Neural crest cell (in vitro differentiated cells): Measurements from ENCODE around the gene LRRC4B. TPM values are rescaled to one million over a fixed set of nuclear protein-coding genes. Genes with fewer than 3 reads are reported as not detected.

ENCODE experiments used
- DNase-seq: peaks from one replicate; pipeline ENCODE4 v3.0.0; 2021; ENCODE audit warnings: low read depth, mixed read lengths, low spot score
- H3K27ac Mint-ChIP-seq: one replicate; pipeline ENCODE4 v1.8.0; 2021; ENCODE audit warnings: mild to moderate bottlenecking, mixed read lengths; ENCODE audit not compliant: unreplicated experiment
- H3K27me3 Mint-ChIP-seq: 2 replicates; pipeline ENCODE4 v1.8.0; 2021; ENCODE audit warnings: low read depth, mild to moderate bottlenecking, mixed read lengths
- H3K36me3 Mint-ChIP-seq: 2 replicates; pipeline ENCODE4 v1.8.0; 2021; ENCODE audit warnings: low read depth, mild to moderate bottlenecking, mixed read lengths
- H3K4me1 Mint-ChIP-seq: 2 replicates; pipeline ENCODE4 v1.8.0; 2021; ENCODE audit warnings: mixed read lengths
- H3K4me3 Mint-ChIP-seq: one replicate; pipeline ENCODE4 v1.8.0; 2021; ENCODE audit warnings: mild to moderate bottlenecking, mixed read lengths
- H3K9me3 Mint-ChIP-seq: 2 replicates; pipeline ENCODE4 v1.8.0; 2021; ENCODE audit warnings: mixed read lengths
- total RNA-seq: library from RNA; stranded (reverse); gene quantifications from 2 replicates; pipeline ENCODE4 v1.2.1, GENCODE V29; 2021
- TF ChIP-seq, protein P1 (sequence below): fragments of 200-600 bp; sonication (generic); conservative IDR thresholded peaks from 2 replicates; pipeline ENCODE4 v1.5.0; 2021; ENCODE audit warnings: antibody characterized with exemption, mild to moderate bottlenecking

LRRC4B gene
- total RNA-seq, 1 donor from 2014 or later = 50.2 TPM

DNA sequence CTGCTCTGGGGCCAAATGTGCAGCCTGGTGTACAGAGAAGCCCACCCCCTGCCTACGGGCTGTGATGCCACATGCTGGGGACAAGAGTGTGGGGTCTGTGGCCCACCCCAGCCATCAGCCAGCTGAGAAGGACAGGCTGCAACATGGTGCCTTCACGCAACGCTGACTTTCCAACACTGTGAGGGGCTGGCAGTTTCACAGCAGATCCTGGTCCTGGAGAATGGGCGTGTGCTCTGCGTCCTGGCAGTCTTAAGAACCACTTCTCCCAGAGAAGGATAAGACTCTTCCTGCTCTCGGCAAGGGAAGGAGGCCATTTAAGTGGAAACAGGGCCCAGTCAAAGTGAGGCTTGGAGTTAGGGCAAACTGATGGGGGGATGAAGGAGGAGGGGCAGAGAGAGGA, 4.6 kb downstream of the LRRC4B start:
- Mint-ChIP-seq H3K27ac (no peak overlapping the region), H3K4me1 (peaks cover 42% of the 10 kb centered on the region), H3K27me3 (peaks cover 14% of the 10 kb centered on the region), H3K4me3 (peak overlapping the region; percentile 47), H3K9me3 (no peaks in the 10 kb centered on the region), H3K36me3 (no peaks in the 10 kb centered on the region)
- TF ChIP-seq, protein P1, sequence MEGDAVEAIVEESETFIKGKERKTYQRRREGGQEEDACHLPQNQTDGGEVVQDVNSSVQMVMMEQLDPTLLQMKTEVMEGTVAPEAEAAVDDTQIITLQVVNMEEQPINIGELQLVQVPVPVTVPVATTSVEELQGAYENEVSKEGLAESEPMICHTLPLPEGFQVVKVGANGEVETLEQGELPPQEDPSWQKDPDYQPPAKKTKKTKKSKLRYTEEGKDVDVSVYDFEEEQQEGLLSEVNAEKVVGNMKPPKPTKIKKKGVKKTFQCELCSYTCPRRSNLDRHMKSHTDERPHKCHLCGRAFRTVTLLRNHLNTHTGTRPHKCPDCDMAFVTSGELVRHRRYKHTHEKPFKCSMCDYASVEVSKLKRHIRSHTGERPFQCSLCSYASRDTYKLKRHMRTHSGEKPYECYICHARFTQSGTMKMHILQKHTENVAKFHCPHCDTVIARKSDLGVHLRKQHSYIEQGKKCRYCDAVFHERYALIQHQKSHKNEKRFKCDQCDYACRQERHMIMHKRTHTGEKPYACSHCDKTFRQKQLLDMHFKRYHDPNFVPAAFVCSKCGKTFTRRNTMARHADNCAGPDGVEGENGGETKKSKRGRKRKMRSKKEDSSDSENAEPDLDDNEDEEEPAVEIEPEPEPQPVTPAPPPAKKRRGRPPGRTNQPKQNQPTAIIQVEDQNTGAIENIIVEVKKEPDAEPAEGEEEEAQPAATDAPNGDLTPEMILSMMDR = no peak
- DNase-seq = no peak

DNA sequence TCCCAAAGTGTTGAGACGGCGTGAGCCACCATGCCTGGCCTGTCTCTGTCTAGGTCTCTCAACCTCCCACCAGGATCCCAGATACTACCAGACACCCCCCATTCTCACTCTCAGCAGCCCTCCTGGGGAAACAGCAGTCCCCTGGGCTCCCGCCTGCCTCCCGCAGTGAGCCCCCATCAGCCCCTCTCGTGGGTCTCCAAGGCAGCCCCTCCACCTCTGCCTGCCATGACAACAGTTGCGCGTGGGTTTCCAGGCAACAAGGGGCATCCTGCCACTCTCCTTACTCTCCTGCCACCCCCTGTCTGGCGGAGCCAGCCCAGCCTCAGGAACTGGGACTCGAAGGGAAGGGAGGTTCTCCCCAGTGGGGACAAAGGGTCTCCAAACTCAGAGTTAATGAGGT, 5.2 kb downstream of the LRRC4B start:
- Mint-ChIP-seq H3K27ac (no peak overlapping the region), H3K4me3 (peak overlapping the region; percentile 9), H3K4me1 (peaks cover 42% of the 10 kb centered on the region), H3K36me3 (no peaks in the 10 kb centered on the region), H3K27me3 (peaks cover 14% of the 10 kb centered on the region), H3K9me3 (no peaks in the 10 kb centered on the region)
- no peak for DNase-seq
- TF ChIP-seq, protein P1 = no peak

DNA sequence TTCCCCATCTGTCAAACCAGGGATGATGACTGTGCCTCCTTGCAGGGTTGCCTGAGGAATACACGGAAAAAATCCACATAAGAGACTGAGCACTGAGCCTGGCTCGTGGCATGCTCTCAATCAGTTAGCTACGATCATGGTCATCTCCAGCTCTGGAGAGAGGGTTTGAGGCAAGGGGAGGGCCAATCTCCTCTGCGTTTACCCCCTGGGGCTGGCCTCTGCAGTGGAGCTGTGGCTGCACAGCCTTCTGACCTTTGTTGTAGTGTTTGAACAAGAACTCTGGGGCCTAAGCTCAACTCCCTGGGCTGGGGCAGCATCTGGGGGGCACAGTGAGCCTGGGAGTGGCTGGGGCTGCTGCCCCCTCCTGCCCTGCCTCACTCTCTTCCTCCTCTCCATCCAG, 5.9 kb downstream of the LRRC4B start:
- H3K36me3 Mint-ChIP-seq = no peaks in the 10 kb centered on the region
- H3K4me3 Mint-ChIP-seq = peak overlapping the region; percentile 9
- no peak for DNase-seq
- peaks cover 14% of the 10 kb centered on the region for H3K27me3 Mint-ChIP-seq
- H3K9me3 Mint-ChIP-seq = no peaks in the 10 kb centered on the region
- H3K27ac Mint-ChIP-seq = no peak overlapping the region
- H3K4me1 Mint-ChIP-seq = peaks cover 45% of the 10 kb centered on the region
- TF ChIP-seq, protein P1 = no peak

DNA sequence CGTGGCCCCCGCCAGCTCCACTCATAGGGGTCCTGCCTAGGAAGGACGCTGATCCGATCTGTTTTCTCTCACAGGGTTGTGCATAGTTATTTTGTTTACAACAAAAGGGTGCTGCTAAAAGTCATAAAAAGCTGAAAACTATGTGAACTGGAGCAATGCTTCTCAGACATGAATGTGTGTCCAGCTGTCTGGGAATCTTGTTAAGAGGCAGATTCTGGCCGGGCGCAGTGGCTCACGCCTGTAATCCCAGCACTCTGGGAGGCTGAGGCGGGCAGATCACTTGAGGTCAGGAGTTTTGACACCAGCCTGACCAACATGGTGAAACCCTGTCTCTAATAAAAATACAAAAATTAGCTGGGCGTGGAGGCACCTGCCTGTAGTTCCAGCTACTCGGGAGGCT, 8.6 kb downstream of the LRRC4B start:
- Mint-ChIP-seq H3K27me3 (peaks cover 3% of the 10 kb centered on the region), H3K4me3 (no peak overlapping the region)
- TF ChIP-seq, protein P1 = no peak

DNA sequence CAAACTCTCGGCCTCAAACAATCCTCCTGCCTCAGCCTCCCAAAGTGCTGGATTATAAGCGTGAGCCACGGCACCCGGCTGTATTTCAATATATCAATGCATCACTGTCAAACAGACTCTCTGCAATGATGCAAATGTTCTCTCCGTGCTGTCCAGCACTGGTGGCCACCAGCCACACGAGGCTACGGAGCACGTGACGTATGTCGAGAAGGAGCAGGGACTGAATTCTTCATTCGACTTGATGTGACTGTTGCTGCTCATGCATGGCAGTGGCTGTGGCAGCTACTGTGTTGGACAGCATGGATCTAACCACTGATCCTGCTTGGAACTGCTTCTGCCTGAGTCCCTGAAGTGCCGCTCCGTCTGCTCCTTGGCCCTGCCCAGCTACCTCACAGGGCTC, 9.8 kb downstream of the LRRC4B start:
- DNase-seq = no peak
- H3K4me3 Mint-ChIP-seq = no peak overlapping the region
- no peaks in the 10 kb centered on the region for H3K36me3 Mint-ChIP-seq
- TF ChIP-seq, protein P1 = no peak
- H3K9me3 Mint-ChIP-seq = no peaks in the 10 kb centered on the region
- no peaks in the 10 kb centered on the region for H3K27me3 Mint-ChIP-seq
- H3K27ac Mint-ChIP-seq = no peak overlapping the region
- H3K4me1 Mint-ChIP-seq = peaks cover 28% of the 10 kb centered on the region

More for the DNA sequence above, 8.6 kb downstream of the LRRC4B start:
- no peak for DNase-seq
- H3K4me1 Mint-ChIP-seq = peaks cover 36% of the 10 kb centered on the region
- no peaks in the 10 kb centered on the region for H3K36me3 Mint-ChIP-seq
- H3K9me3 Mint-ChIP-seq = no peaks in the 10 kb centered on the region
- no peak overlapping the region for H3K27ac Mint-ChIP-seq

DNA sequence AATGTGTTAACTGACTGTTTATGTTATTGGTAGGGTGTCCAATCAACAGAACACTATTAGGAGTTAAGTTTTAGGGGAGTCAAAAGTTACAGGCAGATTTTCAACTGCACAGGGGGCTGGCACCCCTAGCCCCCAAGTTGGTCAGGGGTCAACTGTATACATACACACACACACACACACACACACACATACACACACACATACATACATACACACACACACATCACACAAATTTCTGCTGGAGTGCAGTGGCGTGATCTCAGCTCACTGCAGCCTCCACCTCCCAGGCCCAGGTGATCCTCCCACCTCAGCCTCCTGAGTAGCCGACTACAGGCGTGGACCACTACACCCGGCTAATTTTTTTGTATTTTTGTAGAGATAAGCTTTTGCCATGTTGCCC, 10.2 kb downstream of the LRRC4B start:
- H3K27me3 Mint-ChIP-seq = no peaks in the 10 kb centered on the region
- H3K4me3 Mint-ChIP-seq = no peak overlapping the region
- no peaks in the 10 kb centered on the region for H3K9me3 Mint-ChIP-seq
- no peak for DNase-seq
- H3K4me1 Mint-ChIP-seq = peaks cover 28% of the 10 kb centered on the region
- H3K36me3 Mint-ChIP-seq = no peaks in the 10 kb centered on the region
- H3K27ac Mint-ChIP-seq = no peak overlapping the region
- TF ChIP-seq, protein P1 = no peak
